HG03575 (cell line): ENCODE measurements around the gene UROD.
"Not testable (repeated sequence)": the region's sequence is repeated elsewhere in the genome, so short reads cannot be mapped to it uniquely, and the experiment has no call there.

Experiments used
- ATAC-seq: cut with Tn5 transposase; IDR thresholded peaks from one replicate; pipeline ENCODE4 v1.9.1; 2021; ENCODE audit not compliant: unreplicated experiment, insufficient number of reproducible peaks, low FRiP score; ENCODE audit errors: extremely low read depth

UROD gene

GRCh38 chr1:45033356-45033755, 21.3 kb downstream of the UROD start:
- peak; percentile 68 for ATAC-seq

- ATAC-seq, result no peak
These were observed 23.7 kb downstream of the UROD start for GRCh38 chr1:45035631-45036301.

GRCh38 chr1:45037456-45037855, 25.4 kb downstream of the UROD start:
- no peak for ATAC-seq

GRCh38 chr1:45038240-45038639, 26.2 kb downstream of the UROD start:
- no peak for ATAC-seq

- no peak for ATAC-seq
These were observed 26.8 kb downstream of the UROD start for GRCh38 chr1:45038661-45039364.

- ATAC-seq, result no peak
These were observed 28.2 kb downstream of the UROD start for GRCh38 chr1:45040297-45040696.

GRCh38 chr1:45043094-45043493, 31.0 kb downstream of the UROD start:
- ATAC-seq, result no peak

GRCh38 chr1:45044916-45045315, 32.9 kb downstream of the UROD start:
- ATAC-seq, result no peak

- ATAC-seq, result no peak
These were observed 35.0 kb downstream of the UROD start for GRCh38 chr1:45047032-45047431.

- ATAC-seq, result no peak
These were observed 39.1 kb downstream of the UROD start for GRCh38 chr1:45051005-45051772.

- no peak for ATAC-seq
These were observed 45.5 kb downstream of the UROD start for GRCh38 chr1:45057542-45057941.

- ATAC-seq, result no peak
These were observed 47.8 kb downstream of the UROD start for GRCh38 chr1:45059829-45060228.

- ATAC-seq, result not testable (repeated sequence)
These were observed 50.4 kb downstream of the UROD start for GRCh38 chr1:45062463-45062862.

- ATAC-seq, result no peak
These were observed 53.0 kb downstream of the UROD start for GRCh38 chr1:45065083-45065482.
